ENCODE results near the gene INPP5F.
"Not testable (repeated sequence)": the region's sequence is repeated elsewhere in the genome, so short reads cannot be mapped to it uniquely, and the experiment has no call there.

INPP5F gene

DNA sequence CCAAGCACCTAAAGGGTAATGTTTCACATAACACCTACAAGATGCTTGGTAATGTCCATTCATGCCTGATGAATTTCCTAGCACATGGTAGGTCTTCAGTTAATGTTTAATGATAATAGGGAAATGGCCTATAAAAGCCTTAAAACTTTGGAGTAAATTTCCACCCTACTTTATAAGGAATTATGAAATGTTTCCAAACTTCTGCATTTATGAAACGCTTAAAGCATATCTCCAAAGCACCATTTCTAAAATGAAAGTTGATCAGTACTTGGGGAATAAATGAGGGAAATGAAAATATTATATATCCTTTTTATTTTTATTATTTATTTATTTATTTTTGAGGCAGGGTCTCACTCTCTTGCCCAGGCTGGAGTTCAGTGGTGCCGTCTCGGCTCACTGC, 51.8 kb downstream of the INPP5F start:
- no peak for DNase-seq (ENCODE audit: low read depth in 3 of 3)

DNA sequence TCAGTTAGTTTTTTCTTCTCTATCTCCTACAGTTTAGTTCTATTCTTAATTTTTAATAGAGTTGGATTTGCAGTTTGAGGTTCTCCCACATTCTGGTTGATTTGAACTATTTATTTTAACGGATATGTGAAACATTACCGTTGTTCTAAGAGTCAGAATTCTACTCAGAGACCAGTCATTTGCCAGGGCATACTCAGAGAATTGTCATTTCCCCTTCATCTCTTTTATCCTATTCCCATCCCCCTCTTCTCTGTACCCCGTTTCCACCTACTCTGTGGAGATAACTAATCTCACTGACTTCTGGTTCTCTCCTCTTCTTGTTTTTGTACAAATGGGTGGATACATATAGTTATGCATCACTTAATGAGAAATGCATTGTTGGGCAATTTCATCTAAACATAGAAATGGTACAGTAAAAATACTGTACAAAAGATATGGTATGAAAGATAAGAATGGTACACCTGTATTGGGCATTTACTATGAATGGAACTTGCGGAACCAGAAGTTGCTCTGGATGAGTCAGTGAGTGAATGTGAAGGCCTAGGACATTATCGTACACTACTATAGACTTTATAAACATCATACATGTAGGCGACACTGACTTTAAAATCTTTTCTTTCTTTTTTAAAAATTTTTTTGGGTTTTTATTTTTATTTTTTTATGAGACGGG, 53.1 kb downstream of the INPP5F start:
- DNase-seq (ENCODE audit: low read depth in 3 of 3), result no peak

DNA sequence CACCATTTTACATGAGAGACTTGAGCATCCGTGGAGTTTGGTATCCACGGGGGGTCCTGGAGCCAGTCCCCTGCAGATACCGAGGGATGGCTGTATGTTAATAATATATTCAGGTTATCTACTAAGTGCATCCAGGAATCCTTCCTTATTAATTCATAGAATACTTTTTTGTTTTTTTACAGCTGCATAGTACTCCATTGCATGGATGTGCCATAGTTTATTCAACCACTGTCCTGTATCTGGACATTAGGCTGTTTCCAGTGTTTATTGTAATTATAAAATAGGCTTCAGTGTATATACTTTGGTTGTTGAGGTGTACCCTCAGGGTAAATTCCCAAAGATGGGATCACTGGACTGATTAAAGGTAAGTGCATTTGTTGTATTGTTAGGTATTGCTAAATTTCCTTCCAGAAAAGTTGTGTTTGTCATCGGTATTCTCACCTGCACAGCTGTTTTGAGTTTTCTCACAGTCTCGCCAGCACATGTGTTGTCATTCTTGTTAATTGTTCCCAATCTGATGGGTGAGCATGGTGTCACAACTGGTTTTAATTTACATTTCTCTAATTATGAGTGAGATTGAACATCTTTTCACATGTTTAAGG, 55.1 kb downstream of the INPP5F start:
- no peak for DNase-seq (ENCODE audit: low read depth in 3 of 3)

DNA sequence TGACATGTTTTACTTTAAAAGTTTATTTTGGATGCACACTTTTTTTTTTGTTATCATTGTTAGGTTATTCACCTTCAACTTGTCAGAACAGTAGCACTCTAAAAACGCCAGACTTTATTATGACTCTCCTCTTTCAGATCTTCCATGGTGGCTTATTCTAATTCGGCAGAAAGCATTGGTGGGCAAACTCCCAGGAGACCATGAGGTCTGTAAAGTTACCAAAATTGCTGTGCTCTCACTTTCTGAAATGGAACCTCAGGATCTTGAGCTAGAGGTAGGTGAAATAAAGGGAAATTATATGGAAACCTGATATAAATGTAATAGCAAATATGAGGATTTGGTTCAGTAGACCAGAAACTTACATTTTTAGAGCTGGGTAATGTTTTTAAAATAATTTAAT, 55.6 kb downstream of the INPP5F start:
- no peak for DNase-seq (ENCODE audit: low read depth in 3 of 3)

DNA sequence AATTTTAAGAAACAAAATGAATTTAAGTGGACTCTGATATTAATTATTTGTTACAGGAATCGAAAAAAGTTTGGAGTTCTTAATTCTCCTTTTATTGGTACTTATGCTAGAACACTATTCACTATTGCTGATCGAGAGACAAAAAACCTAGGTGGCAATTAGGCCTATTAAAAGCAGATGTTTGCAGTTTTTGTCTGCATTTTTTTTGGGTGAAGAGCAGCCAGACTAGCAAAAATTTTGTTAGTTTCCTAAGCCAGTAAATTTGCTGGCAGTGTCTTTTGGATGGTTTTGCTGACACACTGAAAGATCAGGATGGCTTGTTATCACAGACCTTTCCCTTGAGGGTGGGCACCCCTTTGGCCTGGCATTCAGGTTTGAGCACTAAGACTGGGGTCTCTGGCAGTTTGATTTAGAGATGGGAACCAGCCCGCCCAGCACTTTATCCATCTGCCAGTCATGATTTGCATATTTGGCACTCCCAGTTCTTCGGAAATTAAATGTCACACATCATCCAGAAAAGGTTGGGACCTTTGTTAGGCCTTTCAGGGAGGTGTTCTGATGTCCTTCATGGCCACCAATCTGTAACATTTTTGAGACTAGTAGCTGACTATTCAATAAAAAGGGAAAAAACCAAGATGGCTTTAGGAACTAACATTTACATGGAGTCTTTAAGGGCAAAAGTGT, 57.3 kb downstream of the INPP5F start:
- no peak for DNase-seq (ENCODE audit: low read depth in 3 of 3)

DNA sequence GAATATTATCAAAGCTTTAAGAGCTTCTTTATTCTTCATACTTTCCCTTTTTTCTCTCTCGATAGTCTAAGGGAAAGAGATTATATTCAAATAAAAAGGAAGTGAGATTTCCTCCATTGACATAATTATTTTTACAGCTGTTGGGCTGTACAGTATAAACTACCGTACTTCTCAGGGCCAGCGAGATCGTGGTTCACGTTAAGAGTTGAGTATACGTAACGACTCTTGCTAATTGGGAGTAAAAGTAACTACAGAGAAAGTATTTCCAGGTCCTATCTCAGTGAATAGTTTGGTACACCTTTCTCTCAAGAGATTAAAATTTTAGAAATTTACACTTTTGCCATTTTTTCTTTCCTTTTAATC, 57.8 kb downstream of the INPP5F start:
- DNase-seq (ENCODE audit: low read depth in 3 of 3), result no peak

DNA sequence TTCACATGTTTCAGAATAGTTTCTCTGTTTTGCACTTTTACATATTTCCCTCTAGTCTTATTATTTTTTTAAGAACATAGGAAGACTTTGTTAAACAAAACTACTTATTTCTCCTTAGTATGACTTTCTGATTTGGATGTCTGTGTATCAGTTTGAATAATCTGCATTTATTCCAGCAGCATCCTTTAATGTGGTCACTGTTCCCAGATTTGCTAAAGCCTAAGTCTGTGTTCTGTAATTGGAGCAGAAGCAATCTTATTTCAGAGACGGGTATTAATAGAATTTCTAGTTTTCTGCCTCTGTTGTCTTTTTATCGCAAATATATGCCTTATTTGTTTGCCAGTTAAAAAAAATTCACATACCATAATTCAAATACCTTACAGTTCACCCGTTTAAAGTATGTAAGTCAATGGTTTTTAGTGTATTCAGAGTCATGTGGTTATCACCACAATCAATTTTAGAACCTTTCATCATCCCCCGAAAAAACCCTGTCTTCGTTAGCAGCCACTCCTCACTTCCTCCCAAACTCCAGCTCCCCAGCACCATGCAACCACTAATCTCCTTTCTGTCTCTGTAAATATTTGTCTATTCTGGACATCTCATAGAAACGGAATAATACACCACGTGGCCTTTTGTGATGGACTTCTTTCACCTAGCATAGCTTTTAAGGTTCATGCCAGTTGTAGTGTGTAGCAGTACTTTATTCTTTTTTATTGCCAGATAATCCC, 58.7 kb downstream of the INPP5F start:
- no peak for DNase-seq (ENCODE audit: low read depth in 3 of 3)

DNA sequence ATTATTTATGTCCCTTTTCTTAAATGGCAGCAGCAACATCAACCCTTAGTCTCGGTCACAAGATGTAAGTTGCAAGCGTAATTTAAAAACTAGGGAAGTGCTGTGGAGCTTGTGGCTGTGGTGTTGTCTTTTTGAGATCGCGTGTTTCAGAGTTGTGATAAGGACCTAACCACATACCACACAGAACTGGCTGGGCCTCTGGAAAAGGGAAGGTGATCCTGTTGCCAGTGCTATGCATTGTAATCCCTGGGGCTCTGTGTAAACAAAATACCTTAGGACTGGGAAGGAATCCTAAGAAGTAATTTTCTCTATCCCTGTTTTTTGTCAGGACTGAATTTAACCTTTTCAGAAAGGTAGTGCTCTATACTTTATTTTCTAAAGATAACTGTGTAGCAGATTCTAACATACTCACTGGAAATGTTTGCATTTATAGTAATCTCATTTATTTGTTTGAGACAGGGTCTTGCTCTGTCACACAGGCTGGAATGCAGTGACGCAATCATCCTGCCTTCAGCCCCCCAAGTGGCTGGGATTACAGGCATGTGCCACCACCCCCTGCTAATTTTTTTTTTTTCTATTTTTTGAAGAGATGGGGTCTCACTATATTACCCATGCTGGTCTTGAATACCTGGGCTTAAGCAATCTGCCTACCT, 60.4 kb downstream of the INPP5F start:
- DNase-seq (ENCODE audit: low read depth in 3 of 3), result no peak

DNA sequence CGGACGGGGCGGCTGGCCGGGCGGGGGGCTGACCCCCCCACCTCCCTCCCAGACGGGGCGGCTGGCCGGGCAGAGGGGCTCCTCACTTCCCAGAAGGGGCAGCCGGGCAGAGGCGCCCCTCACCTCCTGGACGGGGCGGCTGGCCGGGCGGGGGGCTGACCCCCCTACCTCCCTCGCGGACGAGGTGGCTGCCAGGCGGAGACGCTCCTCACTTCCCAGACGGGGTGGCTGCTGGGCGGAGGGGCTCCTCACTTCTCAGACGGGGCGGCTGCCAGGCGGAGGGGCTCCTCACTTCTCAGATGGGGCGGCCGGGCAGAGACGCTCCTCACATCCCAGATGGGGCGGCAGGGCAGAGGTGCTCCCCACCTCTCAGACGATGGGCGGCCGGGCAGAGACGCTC, 69.3 kb downstream of the INPP5F start:
- DNase-seq (ENCODE audit: low read depth in 3 of 3), result not testable (repeated sequence)

DNA sequence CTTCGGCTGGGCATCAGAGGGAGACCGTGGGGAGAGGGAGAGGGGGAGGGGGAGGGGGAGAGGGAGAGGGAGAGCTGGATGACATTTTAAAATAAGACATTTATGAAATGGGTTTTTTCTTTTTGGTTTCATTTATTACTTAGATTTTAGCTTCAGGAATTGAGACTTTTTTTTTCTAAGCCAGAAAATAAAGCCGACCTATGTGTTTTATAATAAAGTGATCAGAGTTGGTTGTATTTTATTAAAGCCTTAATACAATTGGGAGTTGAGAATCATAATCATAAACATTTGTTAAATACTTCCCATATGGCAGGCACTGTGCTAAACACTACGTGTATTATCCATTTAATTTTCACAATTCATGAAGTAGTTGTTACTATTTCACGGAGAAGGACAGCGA, 70.2 kb downstream of the INPP5F start:
- no peak for DNase-seq (ENCODE audit: low read depth in 3 of 3)

DNA sequence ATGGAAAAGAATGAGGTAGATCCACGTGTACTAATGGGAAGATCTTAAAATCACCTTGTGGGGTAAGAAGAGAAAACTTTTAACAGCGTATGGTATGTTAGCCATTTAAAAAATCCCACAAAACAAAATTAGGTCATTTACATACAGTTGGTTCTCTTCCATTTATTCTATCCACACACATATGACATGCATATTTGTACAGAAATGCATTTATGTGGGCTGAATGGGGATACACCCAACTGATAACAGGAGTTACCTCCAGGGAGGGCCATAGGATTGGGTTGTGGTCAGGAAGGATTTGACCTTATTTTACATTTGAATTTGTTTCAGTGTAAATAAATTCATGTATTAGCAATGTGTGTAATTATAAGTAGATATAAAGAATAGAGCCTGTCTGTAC, 75.3 kb downstream of the INPP5F start:
- DNase-seq (ENCODE audit: low read depth in 3 of 3), result no peak

DNA sequence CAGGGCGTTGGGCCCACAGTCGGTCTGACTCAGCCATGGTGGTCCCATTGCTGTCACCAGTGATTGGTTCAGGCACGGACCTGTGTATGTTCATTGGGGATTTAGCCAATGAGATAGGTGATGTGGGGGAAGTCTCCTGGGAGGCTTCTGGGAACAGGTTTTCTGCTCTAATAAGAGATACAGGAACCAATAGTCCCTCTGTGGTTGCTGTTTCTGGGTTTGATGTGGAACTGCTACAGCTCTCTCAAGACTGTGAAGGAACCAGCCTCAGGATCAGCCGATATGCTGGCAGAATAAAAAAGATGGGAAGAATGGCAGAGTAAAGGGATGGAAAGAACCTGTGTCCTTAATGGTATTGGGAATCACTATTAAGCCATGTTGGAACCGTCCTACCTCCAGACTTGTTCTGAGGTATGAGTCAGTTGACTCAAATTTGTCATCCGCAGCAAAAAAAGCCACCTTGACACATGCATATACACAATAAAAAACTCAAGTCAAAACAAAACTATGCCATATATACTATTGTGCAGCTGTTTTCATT, 76.2 kb downstream of the INPP5F start:
- no peak for DNase-seq (ENCODE audit: low read depth in 3 of 3)

DNA sequence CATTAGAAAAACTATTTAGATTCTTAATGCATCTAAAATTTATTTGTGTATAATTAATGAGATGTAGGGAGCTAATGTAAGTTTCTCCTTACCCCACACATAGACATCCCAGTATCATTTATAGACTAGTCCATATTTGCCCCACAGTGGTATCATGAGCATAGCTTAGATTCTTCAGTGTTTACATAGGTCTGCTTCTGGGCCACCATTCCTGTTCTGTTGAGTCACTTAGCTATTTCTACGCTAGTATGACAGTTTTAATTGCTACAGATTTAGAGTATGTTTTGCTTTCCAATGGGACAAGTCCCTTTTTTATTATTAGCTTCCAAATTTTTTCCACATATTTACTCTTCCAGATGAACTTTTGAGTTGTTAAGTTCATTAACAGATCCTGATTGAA, 77.4 kb downstream of the INPP5F start:
- no peak for DNase-seq (ENCODE audit: low read depth in 3 of 3)

DNA sequence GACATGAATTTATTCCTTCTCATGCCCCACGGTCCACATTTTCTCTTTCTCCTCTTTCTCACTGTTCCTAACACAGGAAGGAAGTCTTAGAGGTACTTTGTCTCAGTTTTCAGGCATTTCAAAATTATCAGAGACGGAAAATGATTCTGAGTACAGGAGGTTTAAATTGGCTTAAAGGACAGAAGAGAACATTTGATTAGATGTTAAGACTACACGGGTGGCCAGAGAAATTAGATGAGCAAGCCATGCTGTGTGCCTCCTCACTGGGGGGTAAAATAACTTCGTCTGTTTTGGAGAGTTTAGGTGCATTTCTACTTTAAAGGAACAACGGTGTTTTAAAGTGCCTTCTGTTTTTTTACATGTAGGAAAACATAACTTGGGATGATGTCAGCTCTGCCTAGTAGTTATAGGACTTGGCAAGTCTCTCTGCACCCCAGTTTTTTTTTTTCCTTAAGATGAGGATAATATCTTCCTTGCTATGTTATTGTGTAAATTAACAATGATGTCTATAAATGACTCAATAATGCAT, 79.9 kb downstream of the INPP5F start:
- no peak for DNase-seq (ENCODE audit: low read depth in 3 of 3)

DNA sequence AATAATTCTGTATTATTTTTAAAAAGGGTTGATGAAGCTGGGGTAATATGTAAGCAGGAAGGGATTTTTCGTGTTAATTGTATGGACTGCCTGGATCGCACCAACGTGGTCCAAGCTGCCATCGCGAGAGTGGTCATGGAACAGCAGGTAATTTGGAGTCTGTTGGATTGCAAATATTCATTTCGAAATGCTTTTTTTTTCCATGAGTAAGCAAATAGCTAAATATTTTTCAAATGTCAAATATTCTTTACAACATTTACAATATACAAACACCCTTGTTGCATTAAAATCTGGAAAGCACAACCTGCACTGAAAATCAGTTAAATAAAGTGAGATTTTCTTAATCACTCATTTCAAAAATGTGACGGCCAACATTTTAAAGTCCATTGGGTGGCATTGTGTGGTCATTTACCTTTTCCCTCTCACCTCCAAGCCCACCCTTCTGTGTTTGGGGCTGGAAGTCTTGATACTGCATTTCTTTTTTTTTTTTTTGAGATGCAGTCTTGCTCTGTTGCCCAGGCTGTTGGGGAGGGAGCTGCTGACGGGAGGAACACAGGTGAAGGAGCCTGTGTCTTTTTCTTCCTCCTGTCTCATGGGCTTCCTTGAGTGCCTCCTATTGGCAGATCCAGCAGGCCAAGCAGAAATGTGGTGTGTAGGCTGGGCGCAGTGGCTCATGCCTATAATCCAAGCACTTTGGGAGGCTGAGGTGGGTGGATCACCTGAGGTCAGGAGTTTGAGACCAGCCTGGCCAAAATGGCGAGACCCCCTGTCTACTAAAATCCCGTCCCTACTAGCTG, 80.7 kb downstream of the INPP5F start:
- DNase-seq (ENCODE audit: low read depth in 3 of 3), result no peak

DNA sequence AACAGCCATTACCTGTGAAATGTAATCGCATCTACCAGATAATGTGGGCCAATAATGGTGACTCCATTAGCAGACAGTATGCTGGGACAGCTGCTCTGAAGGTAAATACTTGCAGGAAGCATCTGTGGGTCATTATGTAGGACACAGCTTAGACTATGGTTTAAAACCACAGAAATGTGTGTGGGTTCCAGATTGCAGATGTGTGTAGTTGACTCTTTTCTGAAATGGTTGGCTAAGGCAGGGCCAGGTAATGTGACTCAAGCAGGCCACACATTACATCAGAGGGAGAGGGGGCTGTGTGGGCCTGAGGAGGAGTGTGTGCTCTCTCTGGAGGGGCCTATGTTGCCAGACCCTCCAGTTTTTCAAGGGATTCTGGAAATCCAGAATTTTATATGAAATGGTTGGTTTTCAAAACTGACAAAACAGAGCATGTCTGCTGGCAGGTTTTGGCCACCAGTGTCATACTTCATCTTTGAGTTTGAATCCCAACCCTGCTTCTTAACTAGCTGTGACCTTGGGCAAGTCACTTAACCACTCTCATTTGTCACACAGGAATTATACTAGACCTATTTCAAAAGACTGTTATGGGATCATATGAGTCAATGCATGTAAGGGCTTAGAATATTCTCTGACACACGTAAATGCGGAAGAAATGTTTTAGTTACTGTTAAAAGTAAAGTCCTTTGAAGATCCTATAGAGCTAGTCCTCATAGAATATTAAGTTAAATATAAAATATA, 82.3 kb downstream of the INPP5F start:
- no peak for DNase-seq (ENCODE audit: low read depth in 3 of 3)

DNA sequence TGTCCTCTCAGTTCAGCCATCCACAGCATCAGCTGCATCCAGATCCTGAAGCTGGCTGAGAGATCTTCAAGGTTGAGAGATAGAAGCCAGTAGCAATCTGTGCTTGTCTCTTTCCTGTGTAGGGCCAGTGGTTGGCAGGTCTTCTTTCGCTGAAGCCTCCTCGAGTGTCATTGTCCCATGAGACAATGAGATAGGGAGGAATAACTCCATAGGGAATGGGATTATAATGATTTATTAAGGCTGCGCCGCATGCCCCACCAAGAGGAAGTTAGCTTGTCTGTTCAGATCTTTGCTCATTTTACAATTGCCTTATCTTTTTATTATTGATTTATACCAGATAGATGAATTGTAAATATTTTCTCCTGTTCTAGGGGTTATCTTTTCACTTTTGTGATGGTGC, 85.3 kb downstream of the INPP5F start:
- no peak for DNase-seq (ENCODE audit: low read depth in 3 of 3)

DNA sequence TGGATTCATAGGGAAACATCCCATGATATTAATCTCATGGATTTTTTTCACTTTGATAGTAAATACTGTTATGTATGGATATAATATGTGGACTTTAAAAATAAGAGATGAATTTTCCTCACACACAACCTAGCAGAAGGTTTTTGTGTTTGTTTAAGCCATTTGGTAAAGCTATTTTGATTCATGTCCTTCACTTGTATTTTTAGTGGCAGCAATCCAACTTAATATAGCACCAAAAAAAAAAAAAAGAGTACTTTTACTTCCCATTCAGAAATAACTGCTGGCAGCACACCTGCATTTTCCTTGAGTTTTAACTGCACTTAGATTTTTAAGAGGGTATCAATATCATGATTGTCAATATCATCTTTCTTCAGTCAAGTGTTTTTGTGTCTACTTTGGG, 86.8 kb downstream of the INPP5F start:
- DNase-seq (ENCODE audit: low read depth in 3 of 3), result no peak

DNA sequence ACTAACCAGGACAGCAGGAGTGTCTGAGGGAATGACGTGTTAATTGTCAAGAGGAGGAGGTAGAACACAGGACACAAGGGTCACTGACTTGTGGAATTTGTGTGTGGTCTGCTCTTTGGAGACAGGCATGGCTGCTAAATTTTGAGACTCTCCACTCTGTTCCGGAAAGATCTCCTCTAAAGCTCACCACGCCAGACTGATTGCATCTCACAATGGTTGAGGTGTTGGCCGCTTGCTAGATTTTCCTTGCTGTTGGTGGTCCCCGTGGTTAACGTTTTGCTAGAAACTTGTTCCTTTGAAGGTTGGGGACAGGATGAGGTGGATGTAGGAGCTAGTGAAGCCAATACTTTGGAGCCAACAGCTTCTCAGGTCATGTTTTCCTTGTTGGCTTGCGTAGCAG, 89.8 kb downstream of the INPP5F start:
- DNase-seq (ENCODE audit: low read depth in 3 of 3), result no peak

Data from stimulated activated CD4-positive, alpha-beta T cell treated with anti-CD3 and anti-CD28 coated beads, TNF-alpha, amount 100 ng/mL, for 48 hours (primary cell).